OCI-LY1 (cell line): ENCODE measurements around the gene TDRD12.

Experiments
- H2AFZ ChIP-seq: fragments of 200-600 bp; sonication (generic), shearing (Covaris generic); 2 replicates; pipeline ENCODE4 v1.6.0; 2014; ENCODE audit warnings: antibody characterized with exemption, mild to moderate bottlenecking, low read length
- H3F3A ChIP-seq: fragments of 200-600 bp; sonication (generic), shearing (Covaris generic); 2 replicates; pipeline ENCODE4 v1.6.0; 2014; ENCODE audit warnings: mild to moderate bottlenecking, antibody characterized with exemption, low read length, moderate library complexity; ENCODE audit not compliant: insufficient read depth
- H3K27ac ChIP-seq: fragments of 200-600 bp; sonication (generic); 2 replicates; pipeline ENCODE4 v1.5.1; 2014; ENCODE audit warnings: low read length, mixed run types, mild to moderate bottlenecking, low read depth; ENCODE audit not compliant: poor library complexity, severe bottlenecking
- H3K27me3 ChIP-seq: fragments of 200-600 bp; sonication (generic); 2 replicates; pipeline ENCODE4 v1.6.0; 2014; ENCODE audit warnings: antibody characterized with exemption, mild to moderate bottlenecking, low read length, moderate library complexity; ENCODE audit not compliant: insufficient read depth
- H3K36me3 ChIP-seq: fragments of 200-600 bp; sonication (generic); 2 replicates; pipeline ENCODE4 v1.6.1; 2014; ENCODE audit warnings: mild to moderate bottlenecking, antibody characterized with exemption, low read length, moderate library complexity, mixed read lengths; ENCODE audit not compliant: insufficient read depth
- H3K4me1 ChIP-seq: fragments of 200-600 bp; sonication (generic); 2 replicates; pipeline ENCODE4 v1.5.1; 2014; ENCODE audit warnings: mild to moderate bottlenecking, low read length, moderate library complexity; ENCODE audit not compliant: insufficient read depth, severe bottlenecking
- H3K4me2 ChIP-seq: fragments of 200-600 bp; sonication (generic), shearing (Covaris generic); 2 replicates; pipeline ENCODE4 v1.6.1; 2014; ENCODE audit warnings: low read length
- H3K4me3 ChIP-seq: fragments of 200-600 bp; sonication (generic); 2 replicates; pipeline ENCODE4 v1.5.1; 2014; ENCODE audit warnings: low read length, low read depth, mild to moderate bottlenecking, mixed read lengths; ENCODE audit not compliant: poor library complexity, severe bottlenecking
- H3K79me2 ChIP-seq: fragments of 200-600 bp; shearing (Covaris generic); 2 replicates; pipeline ENCODE4 v1.6.1; 2016; ENCODE audit warnings: mixed run types, low read length, mixed read lengths; ENCODE audit not compliant: insufficient read depth
- H3K9ac ChIP-seq: fragments of 200-600 bp; sonication (generic), shearing (Covaris generic); 2 replicates; pipeline ENCODE4 v1.6.1; 2014; ENCODE audit warnings: mild to moderate bottlenecking, low read length, mixed read lengths
- H3K9me2 ChIP-seq: fragments of 200-600 bp; sonication (generic), shearing (Covaris generic); 2 replicates; pipeline ENCODE4 v1.6.1; 2014; ENCODE audit warnings: low read depth, mild to moderate bottlenecking, low read length, mixed read lengths
- H3K9me3 ChIP-seq: fragments of 200-600 bp; shearing (Covaris generic); 2 replicates; pipeline ENCODE4 v1.6.1; 2014; ENCODE audit warnings: low read length, mixed read lengths
- H4K20me1 ChIP-seq: fragments of 200-600 bp; sonication (generic), shearing (Covaris generic); 2 replicates; pipeline ENCODE4 v1.6.0; 2016; ENCODE audit warnings: mild to moderate bottlenecking, low read length; ENCODE audit not compliant: insufficient read depth
- EZH2 ChIP-seq: fragments of 200-600 bp; sonication (generic), shearing (Covaris generic); IDR thresholded peaks from 2 replicates; pipeline ENCODE4 v1.8.0; 2017; ENCODE audit warnings: borderline replicate concordance, mixed run types, mild to moderate bottlenecking, antibody characterized with exemption, low read length, moderate library complexity, mixed read lengths
- TF ChIP-seq, protein P1 (sequence below): fragments of 200-600 bp; sonication (generic), shearing (Covaris generic); IDR thresholded peaks from 2 replicates; pipeline ENCODE4 v1.5.1; 2017; ENCODE audit warnings: mild to moderate bottlenecking, antibody characterized with exemption, low read length, moderate library complexity, mixed read lengths

Gene TDRD12

DNA sequence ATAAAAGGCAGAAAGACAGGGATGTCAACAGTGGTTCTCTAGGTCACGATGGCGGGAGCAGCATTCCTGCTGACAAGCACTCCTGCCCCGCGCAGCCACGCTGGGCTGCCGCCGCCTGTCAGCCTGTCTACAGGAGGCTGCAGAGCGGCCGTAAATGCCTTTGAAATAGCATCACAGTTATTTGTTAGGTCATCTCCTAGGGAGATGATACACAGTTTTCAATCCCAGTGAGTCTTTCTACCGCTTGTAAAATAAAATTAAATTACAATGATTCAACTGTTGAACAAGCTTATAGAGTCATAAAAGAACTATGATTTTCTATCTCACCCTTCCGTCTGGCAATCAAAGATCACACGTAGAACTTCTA is 157.3 kb downstream of the TDRD12 start:
- H3K4me3 ChIP-seq = no peak overlapping the region
- H3K4me2 ChIP-seq = no peak overlapping the region
- H3F3A ChIP-seq = no peaks in the 10 kb centered on the region
- no peaks in the 10 kb centered on the region for H3K4me1 ChIP-seq
- TF ChIP-seq, protein P1, sequence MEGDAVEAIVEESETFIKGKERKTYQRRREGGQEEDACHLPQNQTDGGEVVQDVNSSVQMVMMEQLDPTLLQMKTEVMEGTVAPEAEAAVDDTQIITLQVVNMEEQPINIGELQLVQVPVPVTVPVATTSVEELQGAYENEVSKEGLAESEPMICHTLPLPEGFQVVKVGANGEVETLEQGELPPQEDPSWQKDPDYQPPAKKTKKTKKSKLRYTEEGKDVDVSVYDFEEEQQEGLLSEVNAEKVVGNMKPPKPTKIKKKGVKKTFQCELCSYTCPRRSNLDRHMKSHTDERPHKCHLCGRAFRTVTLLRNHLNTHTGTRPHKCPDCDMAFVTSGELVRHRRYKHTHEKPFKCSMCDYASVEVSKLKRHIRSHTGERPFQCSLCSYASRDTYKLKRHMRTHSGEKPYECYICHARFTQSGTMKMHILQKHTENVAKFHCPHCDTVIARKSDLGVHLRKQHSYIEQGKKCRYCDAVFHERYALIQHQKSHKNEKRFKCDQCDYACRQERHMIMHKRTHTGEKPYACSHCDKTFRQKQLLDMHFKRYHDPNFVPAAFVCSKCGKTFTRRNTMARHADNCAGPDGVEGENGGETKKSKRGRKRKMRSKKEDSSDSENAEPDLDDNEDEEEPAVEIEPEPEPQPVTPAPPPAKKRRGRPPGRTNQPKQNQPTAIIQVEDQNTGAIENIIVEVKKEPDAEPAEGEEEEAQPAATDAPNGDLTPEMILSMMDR = no peak
- TF ChIP-seq EZH2 = no peak
- H3K27ac ChIP-seq = no peak overlapping the region
- H2AFZ ChIP-seq = no peak overlapping the region
- no peaks in the 10 kb centered on the region for H3K79me2 ChIP-seq
- no peaks in the 10 kb centered on the region for H3K27me3 ChIP-seq
- H3K9me2 ChIP-seq = no peaks in the 10 kb centered on the region
- H3K9ac ChIP-seq = no peak overlapping the region
- H3K9me3 ChIP-seq = no peaks in the 10 kb centered on the region
- no peaks in the 10 kb centered on the region for H4K20me1 ChIP-seq
- no peaks in the 10 kb centered on the region for H3K36me3 ChIP-seq
